HG03575 (cell line): Measurements from ENCODE around the gene CIBAR2.

Source experiments
- ATAC-seq: cut with Tn5 transposase; IDR thresholded peaks from one replicate; pipeline ENCODE4 v1.9.1; 2021; ENCODE audit not compliant: unreplicated experiment, insufficient number of reproducible peaks, low FRiP score; ENCODE audit errors: extremely low read depth

Gene CIBAR2

GRCh38 chr16:85145734-85146531, 33.7 kb upstream of the CIBAR2 start:
- ATAC-seq: no peak

GRCh38 chr16:85145188-85145587, 32.9 kb upstream of the CIBAR2 start:
- ATAC-seq: no peak

GRCh38 chr16:85144026-85144915, 32.0 kb upstream of the CIBAR2 start:
- no peak for ATAC-seq

- ATAC-seq: no peak
These were observed 30.5 kb upstream of the CIBAR2 start for GRCh38 chr16:85142771-85143211.

- no peak for ATAC-seq
These were observed 29.8 kb upstream of the CIBAR2 start for GRCh38 chr16:85142129-85142513.

- ATAC-seq: no peak
These were observed 29.3 kb upstream of the CIBAR2 start for GRCh38 chr16:85141491-85142128.

GRCh38 chr16:85140455-85141012, 28.3 kb upstream of the CIBAR2 start:
- no peak for ATAC-seq

- ATAC-seq: no peak
These were observed 27.6 kb upstream of the CIBAR2 start for GRCh38 chr16:85139881-85140339.

GRCh38 chr16:85138825-85139627, 26.8 kb upstream of the CIBAR2 start:
- ATAC-seq: no peak

- ATAC-seq: no peak
These were observed 26.0 kb upstream of the CIBAR2 start for GRCh38 chr16:85138073-85138824.

- no peak for ATAC-seq
These were observed 25.2 kb upstream of the CIBAR2 start for GRCh38 chr16:85137323-85138072.

GRCh38 chr16:85136702-85137322, 24.5 kb upstream of the CIBAR2 start:
- ATAC-seq: no peak

GRCh38 chr16:85136213-85136701, 24.0 kb upstream of the CIBAR2 start:
- ATAC-seq: no peak

- ATAC-seq: no peak
These were observed 22.5 kb upstream of the CIBAR2 start for GRCh38 chr16:85134789-85135142.

GRCh38 chr16:85134076-85134788, 22.0 kb upstream of the CIBAR2 start:
- no peak for ATAC-seq

GRCh38 chr16:85133290-85133599, 21.0 kb upstream of the CIBAR2 start:
- ATAC-seq: no peak
